AG10803 (cell line): ENCODE results near the gene NAALADL2.

Experiments used
- DNase-seq: peaks from one replicate; pipeline ENCODE4 v3.0.0; 2010; ENCODE audit warnings: low read depth
- H3K4me3 ChIP-seq: 2 replicates; pipeline ENCODE4 v1.5.1; 2011; ENCODE audit warnings: mild to moderate bottlenecking, low read length, control low read depth
- TF ChIP-seq, protein P1 (sequence below): conservative IDR thresholded peaks from 2 replicates; pipeline ENCODE4 v1.5.1; 2011; ENCODE audit warnings: mild to moderate bottlenecking, low read length, control low read depth, inconsistent platforms

NAALADL2 gene

DNA sequence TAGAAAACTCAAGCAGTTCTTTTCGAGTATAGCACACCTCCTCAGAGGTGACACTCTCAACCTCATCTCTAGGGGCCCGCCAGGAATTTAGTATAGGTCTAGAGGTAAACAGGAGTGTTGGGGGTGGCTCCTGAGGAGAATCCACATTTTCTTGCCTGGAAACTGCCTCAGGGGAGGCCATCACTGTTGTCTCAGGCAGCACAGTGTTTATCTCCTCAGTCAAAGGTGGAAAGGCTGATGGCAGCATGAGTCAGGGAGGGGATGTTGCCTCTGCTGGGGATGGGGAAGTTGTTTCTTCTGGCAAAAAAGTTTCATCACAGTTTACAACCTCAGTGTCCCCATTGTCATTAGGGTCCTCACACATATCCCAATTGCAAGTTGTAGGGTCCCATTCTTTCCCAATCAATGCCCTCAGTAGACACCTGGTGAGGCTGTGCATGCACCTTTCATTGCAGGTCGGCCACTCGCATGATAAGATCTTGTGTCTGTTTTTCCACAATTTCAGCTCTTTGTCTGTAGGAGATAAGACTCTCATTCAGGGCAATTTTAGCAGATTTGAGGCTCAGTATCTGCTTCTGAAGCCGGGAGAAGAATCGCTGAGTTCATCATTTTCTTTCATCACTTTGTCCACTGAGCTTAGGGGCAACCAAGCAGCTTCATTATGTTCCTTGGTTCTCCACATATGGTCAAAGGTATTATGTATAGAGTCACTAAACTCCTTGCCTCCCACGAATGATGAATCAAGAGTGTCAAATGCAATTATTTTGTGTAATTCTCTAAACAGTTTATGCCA is 25.8 kb downstream of the NAALADL2 start:
- no peak for DNase-seq
- TF ChIP-seq, protein P1, sequence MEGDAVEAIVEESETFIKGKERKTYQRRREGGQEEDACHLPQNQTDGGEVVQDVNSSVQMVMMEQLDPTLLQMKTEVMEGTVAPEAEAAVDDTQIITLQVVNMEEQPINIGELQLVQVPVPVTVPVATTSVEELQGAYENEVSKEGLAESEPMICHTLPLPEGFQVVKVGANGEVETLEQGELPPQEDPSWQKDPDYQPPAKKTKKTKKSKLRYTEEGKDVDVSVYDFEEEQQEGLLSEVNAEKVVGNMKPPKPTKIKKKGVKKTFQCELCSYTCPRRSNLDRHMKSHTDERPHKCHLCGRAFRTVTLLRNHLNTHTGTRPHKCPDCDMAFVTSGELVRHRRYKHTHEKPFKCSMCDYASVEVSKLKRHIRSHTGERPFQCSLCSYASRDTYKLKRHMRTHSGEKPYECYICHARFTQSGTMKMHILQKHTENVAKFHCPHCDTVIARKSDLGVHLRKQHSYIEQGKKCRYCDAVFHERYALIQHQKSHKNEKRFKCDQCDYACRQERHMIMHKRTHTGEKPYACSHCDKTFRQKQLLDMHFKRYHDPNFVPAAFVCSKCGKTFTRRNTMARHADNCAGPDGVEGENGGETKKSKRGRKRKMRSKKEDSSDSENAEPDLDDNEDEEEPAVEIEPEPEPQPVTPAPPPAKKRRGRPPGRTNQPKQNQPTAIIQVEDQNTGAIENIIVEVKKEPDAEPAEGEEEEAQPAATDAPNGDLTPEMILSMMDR: no peak
- no peak overlapping the region for H3K4me3 ChIP-seq

DNA sequence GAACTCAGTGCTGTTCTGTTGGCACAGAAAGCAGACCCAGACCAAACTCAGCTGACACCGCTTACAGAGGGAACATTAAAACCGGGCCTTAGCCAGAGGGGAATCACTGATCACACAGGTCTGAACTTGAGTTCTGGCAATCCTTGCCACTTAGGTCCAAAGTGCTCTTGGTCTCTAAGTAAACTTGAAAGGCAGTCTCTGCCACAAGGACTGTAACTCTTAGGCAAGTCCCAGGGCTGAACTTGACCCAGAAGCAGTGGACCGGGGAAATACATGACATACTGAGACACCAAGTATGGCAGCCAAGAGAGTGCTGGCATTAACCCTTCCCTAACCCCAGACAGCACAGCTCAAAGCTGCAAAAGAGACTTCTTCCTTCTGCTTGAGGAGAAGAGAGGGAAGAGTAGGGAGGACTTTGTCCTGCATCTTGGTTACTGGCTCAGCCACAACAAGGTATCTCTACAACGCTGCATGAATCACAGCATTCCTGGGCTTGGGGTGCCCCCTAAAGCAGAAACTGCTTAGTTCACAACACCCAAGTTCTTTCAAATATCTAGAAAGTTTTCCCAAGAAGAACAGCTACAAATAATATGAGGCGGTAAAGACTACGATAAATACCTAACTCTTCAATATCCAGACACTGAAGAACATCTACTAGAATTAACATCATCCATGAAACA is 32.5 kb downstream of the NAALADL2 start:
- no peak overlapping the region for H3K4me3 ChIP-seq
- no peak for DNase-seq
- TF ChIP-seq, protein P1: no peak

DNA sequence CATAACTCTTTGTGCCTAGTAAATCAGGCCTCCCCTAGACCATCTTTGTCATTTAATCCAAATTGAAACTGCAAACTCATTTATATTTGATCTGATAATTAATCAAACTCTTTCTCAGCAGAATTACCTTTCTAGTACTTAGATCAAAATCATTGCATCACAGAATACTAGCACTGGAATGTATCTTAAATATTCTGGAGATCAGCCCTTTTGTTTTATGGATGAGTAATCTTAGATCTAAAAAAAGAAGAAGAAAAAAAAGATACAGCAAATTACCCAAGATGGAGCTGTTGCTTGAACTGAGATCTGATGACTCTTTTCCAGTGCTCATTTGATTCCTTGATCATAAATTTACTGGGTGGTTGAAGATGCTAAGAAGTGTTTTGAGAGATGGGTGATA is 47.9 kb downstream of the NAALADL2 start:
- DNase-seq: peak; percentile 8
- no peak overlapping the region for H3K4me3 ChIP-seq
- TF ChIP-seq, protein P1: no peak

DNA sequence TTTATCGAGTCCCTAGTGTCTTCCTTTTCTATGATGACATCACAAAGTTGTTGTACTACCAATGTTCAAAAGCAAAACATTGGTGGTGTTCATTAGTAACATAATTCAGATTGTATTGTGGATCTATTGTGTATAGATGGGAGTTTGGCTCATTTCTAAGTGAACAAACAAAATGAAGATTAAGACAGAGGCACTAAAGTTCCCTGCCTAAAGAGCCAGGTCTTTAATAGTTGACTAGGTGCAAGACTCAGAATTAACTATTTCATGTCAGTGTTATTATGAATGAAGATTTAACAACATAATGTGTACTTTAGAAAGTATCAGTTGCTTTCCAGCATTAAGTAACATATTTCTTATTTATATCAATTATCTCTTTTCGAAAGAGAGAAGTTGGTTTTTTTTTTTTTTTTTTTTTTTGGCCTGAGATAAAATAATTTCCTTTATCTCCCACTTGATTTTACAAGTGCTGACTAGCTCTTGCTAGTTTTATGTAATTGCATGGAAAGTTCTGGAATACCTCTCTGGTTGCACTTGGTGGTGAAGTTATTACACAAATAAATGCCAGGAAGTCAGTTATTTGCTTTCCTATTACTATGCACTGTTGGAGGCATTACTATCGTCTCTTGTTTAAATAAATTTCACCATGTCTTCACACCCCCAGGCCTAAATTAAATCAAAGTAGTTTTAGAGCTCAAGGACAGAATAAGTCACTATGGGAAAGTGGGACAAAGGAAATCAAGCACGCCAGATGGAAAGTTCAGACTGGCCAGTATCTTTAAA is 48.7 kb downstream of the NAALADL2 start:
- TF ChIP-seq, protein P1: no peak
- DNase-seq: no peak
- no peak overlapping the region for H3K4me3 ChIP-seq

DNA sequence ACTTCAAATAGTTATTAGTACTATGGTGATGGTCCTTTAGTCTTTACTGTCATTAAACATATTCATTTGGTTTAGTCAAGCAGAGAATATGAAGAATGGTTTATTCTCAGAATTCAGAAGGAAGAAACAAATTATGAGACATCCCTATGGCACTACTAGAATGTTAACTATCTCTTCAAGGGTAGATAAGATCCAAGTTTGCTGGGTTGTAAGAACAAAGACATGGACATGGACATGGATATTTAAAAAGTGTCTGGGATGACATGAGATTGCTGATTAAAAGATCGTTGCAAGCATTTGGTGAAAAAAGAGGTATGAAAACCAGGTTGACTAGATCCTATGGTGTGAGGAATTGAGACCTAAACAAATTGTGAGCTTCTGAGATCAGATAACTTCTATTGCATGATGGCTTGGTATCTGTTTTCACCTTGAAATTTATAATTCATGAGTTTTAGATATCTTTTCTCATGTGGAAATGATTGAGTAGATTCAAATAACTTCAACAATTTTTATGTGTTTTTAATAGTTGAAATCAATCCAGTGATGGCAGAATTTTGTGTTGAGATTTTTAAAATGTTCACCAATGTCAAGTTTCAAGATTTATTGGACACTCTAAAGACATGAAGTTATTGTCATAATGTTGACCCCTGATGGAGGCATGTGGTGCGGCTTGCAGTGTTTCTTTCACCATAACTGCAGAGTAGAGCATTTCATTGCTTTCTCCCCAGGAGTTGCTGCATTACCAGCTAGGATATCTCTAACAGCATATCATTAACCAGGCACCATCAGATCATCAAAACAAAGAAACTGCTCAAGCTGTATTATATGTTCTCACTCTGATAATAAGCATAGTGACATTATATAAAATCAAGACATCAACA is 72.6 kb downstream of the NAALADL2 start:
- TF ChIP-seq, protein P1: no peak
- no peak overlapping the region for H3K4me3 ChIP-seq
- DNase-seq: peak; percentile 33

DNA sequence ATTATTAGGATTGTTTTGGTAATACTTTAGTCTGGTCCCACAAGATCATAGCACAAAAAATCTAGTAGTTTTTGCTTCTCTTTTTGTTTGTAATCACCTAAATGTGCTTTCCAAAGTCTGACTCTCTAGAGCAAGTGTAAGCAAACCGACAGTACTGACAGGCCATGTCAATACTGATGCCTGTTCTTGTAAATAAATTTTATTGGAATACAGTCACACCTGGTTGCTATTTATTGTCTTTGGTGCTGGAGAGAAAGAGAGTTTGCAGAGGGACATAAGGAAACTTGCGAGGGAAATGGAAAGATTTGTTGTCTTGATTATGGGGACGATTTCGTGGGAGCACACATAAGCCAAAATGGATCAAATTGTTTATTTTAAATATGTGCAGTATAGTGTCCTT is 77.5 kb downstream of the NAALADL2 start:
- no peak for DNase-seq
- TF ChIP-seq, protein P1: no peak
- no peak overlapping the region for H3K4me3 ChIP-seq
